Ovary (tissue), 9 donors: ENCODE data around the gene TMEM243. TPM values are rescaled to one million over a fixed set of nuclear protein-coding genes. Genes with fewer than 3 reads are reported as not detected.

ENCODE experiments used
- DNase-seq, 5 donors: peaks; one replicate each; pipeline ENCODE4 v3.0.0-alpha.2; 2019 to 2020
- H3K27ac ChIP-seq, 2 donors: fragments of 200-600 bp; one replicate each; pipeline versions ENCODE4 v1.5.1 to v1.8.0; 2019 to 2022
- H3K27me3 ChIP-seq: fragments of 200-600 bp; one replicate; pipeline ENCODE4 v1.8.0; 2022
- H3K36me3 ChIP-seq: fragments of 200-600 bp; sonication (generic); one replicate; pipeline ENCODE4 v1.5.1; 2019
- H3K4me1 ChIP-seq: one replicate; pipeline ENCODE4 v1.8.1; 2013; ENCODE audit warnings: mild to moderate bottlenecking, moderate library complexity; ENCODE audit not compliant: insufficient read depth
- H3K4me3 ChIP-seq: fragments of 200-600 bp; sonication (generic); one replicate; pipeline ENCODE4 v1.5.1; 2017
- H3K9me3 ChIP-seq, 2 donors: fragments of 200-600 bp in 1 of 2; sonication (generic) in 1 of 2; one replicate each; pipeline versions ENCODE4 v1.5.1 to v1.8.1; 2013 to 2019; ENCODE audit warnings: mild to moderate bottlenecking in 1 of 2, moderate library complexity in 1 of 2
- EP300 ChIP-seq: sonication (generic); formaldehyde crosslinking; IDR thresholded peaks from one replicate; pipeline ENCODE4 v1.6.1; 2017; ENCODE audit warnings: antibody characterized with exemption
- POLR2A ChIP-seq: fragments of 450-650 bp; IDR thresholded peaks from one replicate; pipeline ENCODE4 v1.6.1; 2017; ENCODE audit warnings: antibody characterized with exemption, mild to moderate bottlenecking, moderate library complexity
- WGBS, 3 donors: extraction: QIAGEN DNeasy Blood & Tissue Kit in 1 of 3; methylation state at CpG; one replicate each; pipeline versions ENCODE4 v1.1.5 to v1.1.7; 2013 to 2017; 5-methylcytosine and 5-hydroxymethylcytosine counted together
- intact Hi-C, 4 donors: fragments of 100-400 bp; cut with DNase I; formaldehyde crosslinking; loops; one replicate each; pipeline versions ENCODE4 v1.11.0 to v1.15.1; 2022 to 2023
- polyA plus RNA-seq, 2 donors: library from polyadenylated mRNA; stranded (reverse); fragments of 200-250 nt in 1 of 2; fragments of 350-450 nt in 1 of 2; fragmentation: Illumina TruSeq in 1 of 2; extraction: RNeasy Lipid Tissue Mini Kit (QIAGEN cat#74804) in 1 of 2; gene quantifications; one replicate each; pipeline ENCODE4 v1.2.3, GENCODE V29; 2013 to 2014
- total RNA-seq, 7 donors: library from RNA; depleted of rRNA in 2 of 7; stranded (reverse); fragments of >200 nt in 2 of 7; fragmentation: NEBNext Ultra II Directional in 3 of 7; extraction: Animal tissue kit (Norgen Biotek cat#: 25700) in 3 of 7; gene quantifications; one replicate each; pipeline versions ENCODE4 v1.1.0 to v1.2.4, GENCODE V29; 2016 to 2023
- TF ChIP-seq, protein P1 (sequence below), 3 donors: fragments of 450-650 bp in 2 of 3; fragments of 200-600 bp in 1 of 3; IDR thresholded peaks; one replicate each; pipeline versions ENCODE4 v1.5.1 to v1.8.0; 2016 to 2022; ENCODE audit warnings: antibody characterized with exemption in 3 of 3, mild to moderate bottlenecking in 1 of 3
- donor health status: DM: no; HTN: no; CAD: no; lungs with moderate emphysema.
- donor health status: DM: no; HTN: no; CAD: no.
- donor health status: Bipolar disorder and iron deficiency.
- donor health status: DM: yes; HTN: yes; CAD: no.
- donor health status: DM: no; HTN: no; CAD: no.
- donor health status: DM: yes; HTN: yes; CAD: no.

TMEM243 gene
- total and polyA plus RNA-seq, 9 donors = 23.4 to 57.8 (median 32.1) TPM

DNA sequence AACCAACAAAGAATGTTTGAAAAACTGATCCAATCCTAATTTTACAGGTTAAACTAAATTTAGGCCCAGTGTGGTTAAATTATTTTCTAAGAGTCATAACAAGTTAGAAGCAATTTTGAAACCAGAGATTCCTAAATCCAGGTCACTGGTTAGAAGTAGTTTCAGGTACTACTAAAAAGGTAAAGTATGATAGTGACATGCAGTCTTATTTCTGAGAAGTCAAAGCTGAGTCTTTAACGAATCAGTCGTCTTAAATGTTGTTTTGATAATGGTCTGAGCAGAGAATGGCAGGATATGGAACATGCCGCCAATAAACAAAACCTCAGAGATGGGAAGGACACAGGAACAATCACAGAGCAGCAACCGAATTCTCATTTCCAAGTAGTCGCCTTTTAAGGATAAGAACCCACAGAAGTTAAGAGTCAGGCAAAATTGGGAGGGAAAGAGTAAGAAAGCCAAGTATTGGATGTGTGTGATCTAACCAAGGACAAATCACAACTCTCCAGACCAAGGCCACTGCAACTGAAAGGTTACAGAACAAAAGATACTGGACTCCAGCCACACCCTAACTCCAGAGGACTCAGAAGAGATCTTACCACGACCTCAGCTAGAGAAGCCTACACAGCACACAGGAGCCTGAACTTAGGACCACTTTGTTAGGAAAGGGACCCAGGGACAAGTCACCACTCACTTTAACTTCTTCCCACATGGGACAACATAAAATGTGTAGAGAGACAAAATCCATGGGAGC lies 19.7 kb downstream of the TMEM243 start:
- intact Hi-C loops = no loop called here
- H3K9me3 ChIP-seq = no peaks in the 10 kb centered on the region
- H3K36me3 ChIP-seq = no peaks in the 10 kb centered on the region
- peaks cover 1% of the 10 kb centered on the region for H3K4me1 ChIP-seq
- TF ChIP-seq, protein P1, sequence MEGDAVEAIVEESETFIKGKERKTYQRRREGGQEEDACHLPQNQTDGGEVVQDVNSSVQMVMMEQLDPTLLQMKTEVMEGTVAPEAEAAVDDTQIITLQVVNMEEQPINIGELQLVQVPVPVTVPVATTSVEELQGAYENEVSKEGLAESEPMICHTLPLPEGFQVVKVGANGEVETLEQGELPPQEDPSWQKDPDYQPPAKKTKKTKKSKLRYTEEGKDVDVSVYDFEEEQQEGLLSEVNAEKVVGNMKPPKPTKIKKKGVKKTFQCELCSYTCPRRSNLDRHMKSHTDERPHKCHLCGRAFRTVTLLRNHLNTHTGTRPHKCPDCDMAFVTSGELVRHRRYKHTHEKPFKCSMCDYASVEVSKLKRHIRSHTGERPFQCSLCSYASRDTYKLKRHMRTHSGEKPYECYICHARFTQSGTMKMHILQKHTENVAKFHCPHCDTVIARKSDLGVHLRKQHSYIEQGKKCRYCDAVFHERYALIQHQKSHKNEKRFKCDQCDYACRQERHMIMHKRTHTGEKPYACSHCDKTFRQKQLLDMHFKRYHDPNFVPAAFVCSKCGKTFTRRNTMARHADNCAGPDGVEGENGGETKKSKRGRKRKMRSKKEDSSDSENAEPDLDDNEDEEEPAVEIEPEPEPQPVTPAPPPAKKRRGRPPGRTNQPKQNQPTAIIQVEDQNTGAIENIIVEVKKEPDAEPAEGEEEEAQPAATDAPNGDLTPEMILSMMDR (IDR thresholded peaks at IDR 0.05) = no peak
- TF ChIP-seq EP300 = no peak
- TF ChIP-seq POLR2A = no peak
- DNase-seq = no peak
- WGBS, 3 donors = 72 to 80% (median 76%) methylated on average over 6 of the region's 6 CpGs
- H3K27me3 ChIP-seq = no peaks in the 10 kb centered on the region
- no peak overlapping the region for H3K4me3 ChIP-seq
- no peak overlapping the region for H3K27ac ChIP-seq

GRCh38 chr7:87199241-87199640 lies 20.3 kb downstream of the TMEM243 start:
- Histone ChIP-seq H3K36me3 (no peaks in the 10 kb centered on the region), H3K9me3 (no peaks in the 10 kb centered on the region), H3K4me3 (no peak overlapping the region), H3K27ac (no peak overlapping the region), H3K27me3 (no peaks in the 10 kb centered on the region), H3K4me1 (no peaks in the 10 kb centered on the region)
- 88 to 98% (median 96%) methylated on average over 1 of the region's 1 CpG for WGBS, 3 donors
- intact Hi-C loops = no loop called here
- DNase-seq = no peak
- TF ChIP-seq, protein P1 (IDR thresholded peaks at IDR 0.05) = no peak
- no peak for TF ChIP-seq EP300
- TF ChIP-seq POLR2A = no peak

- H3K9me3 ChIP-seq = no peaks in the 10 kb centered on the region
- TF ChIP-seq EP300 = no peak
- TF ChIP-seq, protein P1 (IDR thresholded peaks at IDR 0.05) = no peak
- no peak for TF ChIP-seq POLR2A
- no peak overlapping the region for H3K4me3 ChIP-seq
- H3K27me3 ChIP-seq = no peaks in the 10 kb centered on the region
- no peak overlapping the region for H3K27ac ChIP-seq
- 77 to 91% (median 89%) methylated on average over 1 of the region's 1 CpG for WGBS, 3 donors
- DNase-seq = no peak
- intact Hi-C loops = no loop called here
- H3K36me3 ChIP-seq = no peaks in the 10 kb centered on the region
- H3K4me1 ChIP-seq = no peaks in the 10 kb centered on the region
These were observed 25.6 kb downstream of the TMEM243 start for GRCh38 chr7:87193912-87194311.

DNA sequence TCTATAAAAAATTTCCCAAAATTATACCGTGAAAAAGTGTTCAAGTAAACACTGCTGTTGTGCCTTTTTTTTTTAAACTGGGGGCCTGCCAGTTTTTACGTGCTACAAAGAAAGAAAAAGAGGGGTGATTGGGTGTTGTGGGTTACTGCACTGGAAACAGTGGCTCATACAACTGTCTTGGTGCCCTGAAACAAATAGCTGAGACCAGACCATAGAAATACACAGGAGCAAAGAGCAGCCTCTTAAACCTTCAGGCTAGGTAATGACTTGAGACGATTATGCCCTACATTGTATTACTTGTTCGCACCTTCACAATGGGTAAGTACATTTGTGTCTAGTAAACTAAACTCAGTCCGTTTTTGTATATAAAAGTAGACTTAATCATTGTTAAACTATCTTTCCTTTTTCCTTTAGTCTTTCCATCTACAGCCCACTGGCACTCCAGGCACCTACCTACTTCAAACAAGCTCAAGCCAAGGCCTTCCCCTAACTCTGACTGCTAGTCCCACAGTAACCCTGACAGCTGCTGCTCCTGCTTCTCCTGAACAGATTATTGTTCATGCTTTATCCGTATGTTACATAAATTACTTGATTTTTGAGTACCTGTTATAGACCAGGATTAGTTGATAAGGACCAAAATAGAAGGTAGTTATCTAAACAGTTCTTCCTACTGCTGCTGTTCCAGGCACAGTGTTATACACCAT lies 26.6 kb downstream of the TMEM243 start:
- no peak overlapping the region for H3K4me3 ChIP-seq
- 74 to 80% (median 75%) methylated on average over 6 of the region's 6 CpGs for WGBS, 3 donors
- no peak overlapping the region for H3K27ac ChIP-seq
- H3K4me1 ChIP-seq = no peaks in the 10 kb centered on the region
- no peaks in the 10 kb centered on the region for H3K36me3 ChIP-seq
- DNase-seq = no peak
- no peaks in the 10 kb centered on the region for H3K27me3 ChIP-seq
- intact Hi-C loops = no loop called here
- TF ChIP-seq POLR2A (no peak), EP300 (no peak)
- TF ChIP-seq, protein P1 (IDR thresholded peaks at IDR 0.05) = no peak
- no peaks in the 10 kb centered on the region for H3K9me3 ChIP-seq
